HG02759 (cell line): ENCODE results near the gene AFF3.

ENCODE experiments used
- ATAC-seq: cut with Tn5 transposase; IDR thresholded peaks from one replicate; pipeline ENCODE4 v1.9.1; 2021; ENCODE audit warnings: mild to moderate bottlenecking, moderate library complexity; ENCODE audit not compliant: unreplicated experiment

Gene AFF3

DNA sequence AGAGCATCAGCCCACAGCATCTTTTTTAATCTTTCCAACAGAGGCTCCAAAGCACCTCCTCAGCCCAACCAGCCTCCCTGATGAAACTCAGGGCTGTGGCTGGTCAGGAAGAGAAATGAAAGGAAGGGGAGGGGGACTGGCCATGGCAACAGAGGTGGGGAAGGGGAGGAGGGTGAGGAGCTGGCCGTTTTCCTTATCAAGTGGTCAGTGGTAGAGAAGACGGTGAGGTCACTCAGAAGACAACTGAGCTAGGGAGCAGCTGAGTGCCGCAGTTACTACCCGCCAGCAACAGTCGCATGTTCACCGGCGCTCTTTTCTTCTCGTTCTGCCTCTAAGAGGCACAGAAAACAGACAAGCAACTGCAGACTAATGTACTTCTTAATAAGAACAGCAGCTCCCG is 97.4 kb downstream of the AFF3 start:
- ATAC-seq = no peak

DNA sequence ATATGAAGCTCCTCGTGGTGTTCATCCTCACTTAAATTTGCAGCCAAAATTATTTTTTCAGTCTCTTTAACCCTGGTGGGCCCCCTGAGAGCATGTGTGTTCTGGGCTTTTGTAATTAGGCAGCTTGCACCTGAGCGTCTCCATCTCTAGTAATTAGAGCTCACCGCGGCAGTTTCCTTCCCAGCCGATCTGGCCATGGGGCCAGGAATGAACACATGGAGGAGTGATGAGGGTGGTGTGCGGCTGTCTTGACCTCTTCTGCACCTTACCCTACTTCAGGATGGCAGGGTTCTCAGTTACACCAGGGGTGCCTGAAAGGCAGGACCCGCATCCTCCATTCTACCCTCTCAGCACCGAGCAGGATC is 98.5 kb downstream of the AFF3 start:
- ATAC-seq = no peak

DNA sequence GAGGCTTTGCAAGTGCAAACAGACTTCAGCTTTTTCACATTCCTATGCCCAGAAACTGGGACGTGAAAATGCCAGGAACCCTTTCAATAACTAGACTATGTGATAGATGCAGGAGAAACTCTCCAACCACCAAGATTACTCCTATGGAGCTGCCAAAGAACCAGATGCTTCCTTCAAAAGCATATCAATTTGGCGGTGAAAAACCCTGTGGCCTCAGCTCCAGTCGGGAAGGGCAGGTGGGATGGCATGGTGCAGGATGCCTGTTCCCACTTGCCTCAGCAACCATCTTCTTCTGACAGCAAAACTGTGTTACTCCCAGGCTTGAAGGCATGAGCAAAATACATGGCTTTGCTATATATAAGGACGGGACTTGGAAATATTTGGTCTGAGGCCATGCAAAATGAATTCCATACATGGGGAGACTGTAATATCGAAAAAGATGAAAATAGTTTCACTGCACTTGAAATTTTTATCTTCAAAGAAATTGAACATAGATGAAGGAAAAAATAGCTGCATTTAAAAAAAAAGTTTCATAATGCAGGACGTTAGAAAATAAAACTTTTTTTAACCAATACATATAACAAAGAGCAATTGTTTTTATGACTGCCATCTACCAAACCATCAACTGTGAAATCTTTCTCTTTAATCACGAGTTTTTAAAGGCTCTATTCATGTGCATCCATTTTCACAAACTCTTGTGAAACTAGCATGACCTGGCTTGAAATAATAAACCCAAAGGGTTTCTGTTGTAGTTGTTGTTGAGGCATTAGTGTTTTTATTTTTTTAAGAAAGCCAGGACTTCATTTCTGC is 99.1 kb downstream of the AFF3 start:
- ATAC-seq = no peak

DNA sequence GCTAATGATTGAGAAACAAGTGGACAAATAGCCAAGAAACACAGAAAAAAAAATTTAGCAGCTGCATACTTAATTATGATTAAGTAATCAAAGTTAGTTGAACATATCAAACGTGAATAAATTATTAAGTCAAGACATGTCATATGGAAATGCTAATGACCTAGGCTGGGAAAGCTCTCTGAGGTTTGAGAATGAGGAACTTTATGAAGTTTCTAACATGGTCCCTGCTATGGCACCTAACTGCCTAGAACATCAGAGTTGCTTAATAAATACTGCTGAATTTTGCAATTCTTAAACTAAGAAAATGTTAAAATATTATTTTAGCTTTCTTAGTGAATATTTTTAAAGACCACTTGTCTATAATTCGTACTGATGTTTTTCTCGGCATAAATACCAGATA is 99.8 kb downstream of the AFF3 start:
- ATAC-seq = no peak

DNA sequence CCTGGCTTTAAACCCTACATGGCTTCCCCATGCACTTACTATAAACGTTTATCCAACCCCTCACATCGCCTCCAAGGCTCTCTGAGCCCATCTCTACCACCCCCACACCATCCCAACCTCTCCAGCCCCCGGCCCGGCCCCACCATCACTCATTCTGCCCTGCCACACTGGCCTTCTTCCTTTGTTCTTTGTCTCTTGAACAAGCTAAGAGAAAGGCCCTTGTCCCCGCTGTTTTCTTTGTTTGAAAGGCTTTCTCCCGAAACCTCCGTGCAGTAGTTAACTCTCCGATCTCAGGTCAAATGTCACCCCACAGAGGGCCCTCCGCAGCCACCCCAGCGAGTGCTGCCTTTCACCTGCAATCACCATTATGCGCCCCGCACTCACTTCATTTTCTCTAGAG is 100.4 kb downstream of the AFF3 start:
- ATAC-seq = no peak

DNA sequence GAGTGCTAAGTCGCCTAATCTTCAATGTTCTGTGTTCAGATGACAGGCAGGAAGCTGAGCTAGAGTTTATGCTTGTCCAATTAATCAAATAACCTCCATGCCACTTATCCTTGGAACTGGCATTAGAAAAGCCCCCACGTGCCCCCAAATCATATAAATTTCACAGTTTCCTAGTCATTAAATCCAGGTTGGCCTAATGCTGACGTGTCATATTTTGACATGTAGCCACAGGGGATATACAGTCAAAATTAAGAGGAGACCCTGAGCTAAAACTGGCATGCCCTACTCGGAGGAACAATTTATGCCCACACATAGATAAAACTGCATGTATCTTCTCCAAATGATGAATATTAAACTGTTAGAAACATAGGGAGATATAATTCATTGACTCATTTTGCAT is 101.0 kb downstream of the AFF3 start:
- no peak for ATAC-seq

DNA sequence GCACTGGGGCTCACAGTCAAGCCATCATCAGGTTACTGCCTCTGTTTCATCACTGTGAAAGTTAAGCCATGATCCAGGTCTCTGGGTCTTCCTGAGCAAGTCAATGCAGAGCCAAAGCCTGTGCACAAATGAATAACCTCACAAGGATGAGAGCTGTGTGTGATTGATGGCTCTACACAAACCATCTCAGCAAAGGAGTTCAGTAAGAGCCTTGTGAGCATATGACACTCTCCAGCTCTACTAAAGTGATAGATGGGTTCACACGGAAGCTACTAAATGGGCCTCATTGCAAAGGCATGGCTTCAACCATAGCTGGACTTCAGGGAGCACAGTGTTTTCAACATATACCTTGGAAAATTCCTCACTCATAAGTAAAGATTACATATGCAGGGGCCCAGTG is 101.5 kb downstream of the AFF3 start:
- no peak for ATAC-seq

DNA sequence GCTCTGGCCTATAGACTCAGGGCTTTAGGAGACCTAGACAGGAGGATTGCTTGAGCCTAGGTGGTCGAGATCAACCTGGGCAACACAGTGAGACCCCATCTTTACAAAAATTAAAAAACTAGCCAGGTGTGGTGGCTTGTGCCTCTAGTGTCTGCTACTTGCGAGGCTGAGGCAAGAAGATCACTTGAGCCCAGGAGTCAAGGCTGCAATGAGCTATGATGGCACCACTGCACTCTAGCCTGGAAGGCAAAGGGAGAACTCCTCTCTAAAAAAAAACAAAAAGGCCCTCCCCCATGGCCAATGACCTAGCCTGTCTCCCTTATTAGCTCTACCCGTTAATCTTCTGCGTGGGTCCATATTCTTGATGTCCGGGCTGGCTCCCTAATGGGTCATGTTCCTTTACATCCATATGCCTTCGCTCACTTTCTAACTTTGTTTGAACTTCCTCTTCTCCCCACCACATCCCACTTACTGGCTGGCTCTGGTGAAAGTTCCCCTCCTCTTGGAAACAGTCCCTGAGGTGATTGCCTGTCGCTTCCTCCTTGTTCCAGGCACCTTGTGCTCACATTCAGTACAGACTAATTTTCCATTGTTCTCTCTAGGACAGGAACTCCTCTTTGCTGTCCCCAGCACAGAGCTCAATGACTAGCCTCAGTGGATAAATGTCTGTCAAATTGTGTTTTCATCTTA is 103.0 kb downstream of the AFF3 start:
- no peak for ATAC-seq

DNA sequence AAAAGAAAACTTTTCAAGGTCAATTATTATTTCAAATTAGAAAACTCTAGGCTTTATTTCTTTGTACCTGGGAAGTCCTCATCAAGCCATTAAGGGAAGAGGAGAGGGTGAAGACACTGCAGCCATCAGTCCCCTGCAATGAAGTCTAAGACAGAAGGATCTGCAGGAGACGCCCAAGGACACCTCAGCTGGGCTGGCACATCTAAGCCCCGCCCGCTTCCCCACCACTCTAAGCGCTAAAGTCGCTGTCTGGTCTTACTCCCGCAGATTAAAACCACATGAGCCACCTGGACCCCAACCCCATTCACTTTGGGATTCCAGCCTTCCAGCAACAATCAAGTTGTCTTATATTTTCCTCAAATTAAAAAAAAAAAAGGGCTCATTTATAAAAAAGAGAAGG is 104.4 kb downstream of the AFF3 start:
- ATAC-seq = no peak

DNA sequence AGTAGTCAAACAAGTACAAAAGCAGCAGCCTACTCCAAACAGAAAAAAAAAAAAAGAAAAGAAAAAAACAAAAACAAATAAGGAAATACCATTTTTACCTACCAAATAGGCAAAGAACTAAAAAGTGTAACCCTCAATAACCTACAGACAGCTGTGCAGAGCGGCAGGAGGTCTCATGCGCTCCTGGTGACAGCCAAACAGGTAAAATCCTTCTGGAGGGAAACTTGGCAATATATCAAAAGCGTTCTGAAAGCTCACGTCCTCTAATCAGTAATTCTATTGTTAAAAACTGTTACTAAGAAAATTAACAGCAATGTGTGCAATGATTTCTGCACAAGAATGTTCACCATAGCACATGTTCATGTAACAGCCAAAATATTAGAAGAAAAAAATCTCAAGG is 105.6 kb downstream of the AFF3 start:
- ATAC-seq = no peak

DNA sequence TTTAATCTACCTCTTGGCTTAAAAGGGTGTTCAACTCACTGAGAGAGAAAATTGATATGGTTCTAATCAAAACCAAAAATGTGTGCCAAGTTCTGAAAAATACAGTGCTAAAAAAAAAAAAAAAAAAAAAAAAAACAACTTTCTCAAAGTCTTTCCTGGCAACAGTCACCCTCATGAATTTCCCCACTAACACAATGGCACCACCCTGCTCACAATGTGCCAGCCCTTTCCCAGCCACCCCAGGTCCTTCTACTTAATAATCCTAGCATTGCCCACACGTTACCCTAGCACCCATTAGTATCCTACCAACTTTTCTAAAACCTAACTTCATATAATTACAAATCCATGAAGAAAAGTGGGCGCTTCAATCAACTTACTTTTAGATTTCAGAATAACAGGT is 106.4 kb downstream of the AFF3 start:
- no peak for ATAC-seq

DNA sequence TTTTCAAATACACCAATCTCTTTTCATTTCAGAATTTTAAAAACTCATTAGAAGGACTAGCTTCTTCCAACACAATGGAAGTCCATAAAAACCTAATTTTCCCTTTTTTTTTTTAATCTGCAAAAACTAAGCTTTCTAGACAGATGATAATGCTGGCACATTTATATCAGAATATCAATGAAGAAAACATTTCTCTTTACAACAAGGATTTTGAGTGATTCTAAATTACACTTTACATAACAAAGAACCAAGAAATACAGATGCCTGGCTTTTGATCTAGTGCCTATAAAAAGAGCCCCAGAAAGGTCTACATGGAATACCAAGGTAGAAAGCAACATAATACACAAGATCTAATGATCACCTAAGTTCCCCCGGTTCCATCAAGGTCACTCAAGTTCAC is 108.0 kb downstream of the AFF3 start:
- no peak for ATAC-seq

DNA sequence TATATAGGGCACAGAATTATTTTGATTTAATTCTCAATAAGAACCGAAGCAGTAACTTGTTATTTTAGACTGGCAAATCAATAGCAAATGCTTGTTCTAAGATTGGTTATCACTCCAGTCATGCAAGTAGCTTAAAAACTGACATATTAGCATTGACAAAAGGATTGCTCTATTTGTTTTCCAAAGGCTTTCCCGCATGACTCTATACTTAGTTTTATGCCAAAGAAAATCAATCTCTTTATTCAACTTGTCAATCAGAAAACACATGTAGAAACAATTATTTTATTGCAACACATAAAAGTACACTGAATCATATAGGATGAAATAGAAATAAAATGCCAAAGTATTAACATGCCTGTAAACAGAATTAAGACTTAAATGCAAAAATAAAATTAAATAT is 108.4 kb downstream of the AFF3 start:
- ATAC-seq = no peak

DNA sequence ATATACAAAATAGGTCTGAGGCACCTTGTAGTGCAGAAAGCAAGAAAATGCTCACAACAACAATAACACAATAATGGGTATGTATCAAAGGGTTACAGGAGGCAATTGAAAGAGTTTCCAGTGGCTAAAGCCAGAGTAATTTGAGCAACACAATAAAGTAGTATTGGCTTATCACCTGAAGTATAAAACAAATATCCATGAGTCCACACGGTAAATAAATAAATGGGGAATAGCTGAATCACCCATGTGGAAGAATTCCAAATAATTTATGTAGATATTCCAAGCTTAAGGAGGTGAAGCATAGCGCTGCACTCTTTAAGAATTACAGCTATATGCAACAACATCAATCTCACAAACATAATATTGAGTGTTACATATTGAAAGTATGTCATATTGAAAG is 110.8 kb downstream of the AFF3 start:
- ATAC-seq = no peak

DNA sequence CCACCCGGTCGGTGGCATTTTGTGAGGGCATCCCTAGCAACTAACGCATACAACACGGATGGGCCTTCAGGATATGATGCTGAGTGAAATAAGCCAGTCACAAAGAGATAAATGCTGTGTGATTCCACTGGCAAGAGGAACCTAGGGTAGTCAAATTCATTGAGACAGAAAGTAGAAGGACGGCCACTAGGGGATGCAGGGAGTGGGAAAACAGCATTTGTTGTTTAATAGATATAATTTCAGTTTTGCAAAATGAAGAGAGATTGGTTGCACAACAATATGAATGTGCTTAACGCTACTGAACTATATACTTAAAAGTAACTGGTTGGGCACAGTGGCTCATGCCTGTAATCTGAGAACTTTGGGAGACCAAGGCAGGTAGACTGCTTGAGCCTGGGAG is 112.9 kb downstream of the AFF3 start:
- ATAC-seq = no peak

DNA sequence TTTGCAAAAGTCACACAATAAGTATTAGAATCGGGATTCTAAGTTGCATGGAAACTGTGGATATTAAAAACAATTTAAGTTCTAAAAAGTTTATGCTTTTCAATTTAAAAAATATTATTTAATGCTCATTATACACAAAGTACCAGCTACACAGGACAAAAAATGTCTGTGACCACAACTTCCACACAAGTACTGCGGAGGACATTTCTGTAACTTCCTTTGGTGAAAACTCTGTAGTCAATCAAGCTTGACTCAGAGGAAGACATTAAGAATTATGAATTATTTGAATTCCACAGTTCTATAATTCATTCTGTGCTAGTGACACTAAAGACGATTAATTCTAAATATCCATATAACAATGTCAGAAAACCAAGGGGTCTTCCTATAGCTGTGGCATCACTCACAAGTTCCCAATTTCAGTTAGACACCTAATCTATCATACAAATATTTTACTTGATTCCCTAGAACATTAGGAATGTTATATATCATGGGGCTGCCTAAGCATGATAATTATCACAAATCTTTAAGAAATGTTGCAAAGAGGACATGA is 120.5 kb downstream of the AFF3 start:
- no peak for ATAC-seq

DNA sequence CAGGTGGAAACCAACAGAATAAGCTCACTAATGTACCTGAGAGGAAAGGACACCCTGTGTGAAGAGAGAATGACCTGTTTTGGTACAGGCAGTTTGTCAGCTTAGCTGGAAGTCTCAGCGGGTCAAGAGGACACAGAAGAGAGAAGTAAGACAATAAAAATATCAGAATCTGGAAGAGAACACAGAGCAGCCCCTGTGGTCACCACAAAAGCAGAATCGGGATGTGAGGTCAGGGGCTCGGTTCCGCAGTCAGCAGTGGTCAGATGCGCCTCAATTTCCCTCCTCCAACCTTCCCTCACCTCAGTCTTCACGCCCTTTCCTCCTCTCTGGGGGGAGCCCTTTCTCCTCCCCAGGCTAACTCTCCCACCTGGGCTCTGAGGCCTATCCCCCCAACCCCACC is 122.9 kb downstream of the AFF3 start:
- no peak for ATAC-seq

DNA sequence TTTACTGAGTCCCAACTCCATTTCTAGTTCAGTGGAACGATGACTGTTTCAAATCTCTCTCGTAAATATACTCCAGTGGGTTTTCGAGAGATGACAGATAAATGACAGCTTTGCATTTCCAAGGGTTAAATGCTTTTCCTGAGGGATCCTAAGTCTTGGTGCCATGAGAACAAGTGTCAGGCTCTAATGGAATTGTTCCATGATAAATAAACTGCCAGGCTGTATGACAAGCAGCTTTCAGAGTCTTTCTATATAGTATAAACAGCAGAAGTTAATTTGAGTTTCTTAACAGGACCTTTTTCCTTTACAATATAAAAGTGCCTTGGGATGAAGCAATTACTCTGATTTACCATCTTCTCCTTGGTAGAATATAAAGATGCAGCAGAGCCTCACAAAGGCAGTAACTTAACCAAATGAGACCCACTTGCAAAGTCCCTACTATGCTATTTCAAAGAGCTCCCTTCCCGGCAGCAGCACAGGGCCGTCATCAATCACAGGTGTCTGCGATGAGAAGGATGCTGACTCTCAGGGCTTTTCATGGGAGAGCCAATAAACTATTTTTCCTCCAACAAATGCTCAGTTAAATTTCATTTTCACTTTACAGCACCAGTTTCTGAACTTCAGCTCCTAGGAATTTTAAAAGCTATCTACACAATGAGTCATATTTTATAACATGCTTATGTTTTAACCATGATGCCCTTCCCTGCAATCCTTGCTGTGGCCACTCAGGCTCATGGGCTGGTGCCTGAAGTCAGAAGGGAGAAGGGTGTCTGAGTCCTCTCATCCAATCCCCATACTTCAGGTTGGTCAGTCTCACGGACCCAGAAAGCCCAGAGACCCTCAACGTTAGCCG is 123.8 kb downstream of the AFF3 start:
- ATAC-seq = no peak

DNA sequence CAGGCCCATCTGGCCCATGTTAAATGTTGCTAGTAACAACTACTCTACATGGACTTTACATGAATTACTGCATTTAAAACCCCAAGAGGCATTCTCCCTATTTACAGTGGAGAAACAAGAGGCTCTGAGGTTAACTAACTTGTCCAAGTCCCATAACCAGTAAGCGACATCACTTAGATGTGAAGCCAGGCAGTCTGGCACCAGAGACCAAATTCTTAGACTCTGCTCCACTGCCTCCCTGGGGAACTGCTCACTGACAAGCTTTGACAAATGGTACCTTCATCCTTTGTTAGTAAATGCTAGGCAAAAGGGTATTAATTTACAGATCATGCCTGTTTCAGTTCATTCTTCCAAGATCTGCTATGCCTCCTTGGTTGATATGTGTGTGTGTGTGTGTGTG is 124.8 kb downstream of the AFF3 start:
- ATAC-seq = no peak

DNA sequence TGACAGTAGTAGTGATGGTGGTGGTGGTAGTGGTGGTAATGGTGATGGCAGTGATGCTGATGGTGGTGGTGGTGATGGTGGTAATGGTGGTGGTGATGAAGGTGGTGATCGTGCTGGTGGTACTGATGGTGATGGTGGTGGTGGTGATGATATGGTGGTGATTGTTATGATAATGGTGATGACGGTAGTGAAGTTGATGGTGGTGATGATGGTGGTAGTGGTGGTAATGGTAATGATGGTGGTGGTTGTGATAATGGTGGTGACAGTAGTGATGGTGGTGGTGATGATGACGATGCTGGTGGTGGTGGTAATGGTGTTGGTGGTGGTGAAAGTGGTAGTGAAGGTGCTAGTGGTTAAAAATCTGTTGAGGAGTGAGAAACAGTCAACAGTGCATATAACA is 125.6 kb downstream of the AFF3 start:
- no peak for ATAC-seq

DNA sequence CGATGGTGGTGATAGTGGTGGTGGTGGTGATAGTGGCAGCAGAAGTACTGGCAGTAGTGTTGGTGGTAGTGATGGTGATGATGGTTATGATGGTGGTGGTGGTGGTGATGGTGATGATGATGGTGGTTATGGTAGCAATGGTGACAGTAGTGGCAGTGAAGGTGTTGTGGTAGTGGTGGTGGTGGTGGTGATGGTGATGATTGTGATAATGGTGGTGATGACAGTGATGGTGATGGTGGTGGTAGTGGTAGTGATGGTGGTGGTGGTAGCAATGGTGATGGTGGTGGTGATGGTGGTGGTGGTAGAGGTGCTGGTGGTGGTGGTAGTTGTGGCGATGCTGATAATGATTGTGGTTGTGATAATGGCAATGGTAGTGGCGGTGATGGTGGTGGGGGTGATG is 126.5 kb downstream of the AFF3 start:
- ATAC-seq = no peak
